ENCODE data around the gene LARGE1. TPM values are rescaled to one million over a fixed set of nuclear protein-coding genes. Genes with fewer than 3 reads are reported as not detected.

Gene LARGE1
- total and polyA plus RNA-seq, 2 of the 13 experiments (the other 11 are each of a cell fraction or from before 2014, with no cell fraction given): 8.4 to 11.0 TPM

GRCh38 chr22:33538277-33538885 is 381.9 kb downstream of the LARGE1 start:
- H3K27ac ChIP-seq (ENCODE audit: extremely low read length, insufficient read depth, low read length): peak overlapping the region; percentile 99
- in situ Hi-C loops (cut with HindIII; ENCODE audit: extremely low pct_ligation_motif_present, low pct_unique_long_range_greater_than_20kb): no loop called here
- WGBS (ENCODE audit: low lambda C conversion rate): 93% methylated on average over 6 of the region's 6 CpGs

More at GRCh38 chr22:33538277-33538885, 381.9 kb downstream of the LARGE1 start:
- BruUV-seq (replicated peaks): no TSS peak
- Histone ChIP-seq H3K4me3 (replicated peaks in 1 of 3; ENCODE audit: insufficient read depth in 1 of 3, low read depth in 2 of 3, low read length in 3 of 3) (no peak overlapping the region), H3K9ac (ENCODE audit: insufficient read depth, low read depth, low read length) (no peak overlapping the region), H4K20me1 (ENCODE audit: insufficient read depth, low read length) (no peaks in the 10 kb centered on the region), H3K4me2 (ENCODE audit: low read depth, low read length) (no peak overlapping the region), H2AFZ (ENCODE audit: low read length) (no peak overlapping the region), H3K9me3 (ENCODE audit: low read length) (no peaks in the 10 kb centered on the region), H3K27me3 (ENCODE audit: control insufficient read depth in 1 of 2, insufficient read depth in 2 of 2, low read length in 2 of 2) (no peaks in the 10 kb centered on the region), H3K4me1 (ENCODE audit: insufficient read depth, low read length) (peaks cover 71% of the 10 kb centered on the region), H3K36me3 (replicated peaks in 1 of 2; ENCODE audit: control insufficient read depth in 1 of 2, insufficient read depth in 2 of 2, low read length in 2 of 2) (no peaks in the 10 kb centered on the region), H3K79me2 (ENCODE audit: insufficient read depth, low read length) (no peaks in the 10 kb centered on the region)
- POLR2A ChIA-PET: interaction anchor here (3.2 to 4.1 kb wide), 2 partner anchors 13 to 40 kb away, joined by 23 to 91 read pairs; no protein-coding TSS in a partner anchor
- intact Hi-C loops (cut with micrococcal nuclease; ENCODE audit: unreplicated experiment): no loop called here
- CTCF ChIA-PET (ENCODE audit: low intra/inter-chr PET ratio, low total read pairs): no interaction called here
- DNase-seq (ENCODE audit: low spot score) (no peak), ATAC-seq (no peak), FAIRE-seq (no peak)
- TF ChIP-seq TRAFD1 (CRISPR knock-in tag; IDR thresholded peaks at IDR 0.05; ENCODE audit: borderline replicate concordance): no peak
- no peak for TF ChIP-seq ZNF672 (CRISPR knock-in tag; IDR thresholded peaks at IDR 0.05)
- TF ChIP-seq ZKSCAN1 (IDR thresholded peaks at IDR 0.05; ENCODE audit: low read length): peak; percentile 56; the same call in 1 of the 2 replicates
- TF ChIP-seq HNF4G (IDR thresholded peaks at IDR 0.05; ENCODE audit: borderline replicate concordance, low read depth, low read length): no peak
- no peak for TF ChIP-seq HNF4G (CRISPR knock-in tag; IDR thresholded peaks at IDR 0.05; ENCODE audit: borderline replicate concordance, low read depth)
- no peak for TF ChIP-seq RAD51 (IDR thresholded peaks at IDR 0.05; ENCODE audit: borderline replicate concordance)
- no peak for TF ChIP-seq ZBTB8A (CRISPR knock-in tag; IDR thresholded peaks at IDR 0.05; ENCODE audit: borderline replicate concordance, low read depth)
- TF ChIP-seq PRMT3 (CRISPR knock-in tag; IDR thresholded peaks at IDR 0.05; ENCODE audit: borderline replicate concordance, low read depth): no peak
- no peak for TF ChIP-seq NR3C1 (CRISPR knock-in tag; IDR thresholded peaks at IDR 0.05)
- TF ChIP-seq CEBPB (IDR thresholded peaks at IDR 0.05; ENCODE audit: borderline replicate concordance, low read depth, low read length): 0 out of 2 replicates have a peak, but pooled peaks have one; percentile 49
- no peak for TF ChIP-seq IRF9 (CRISPR knock-in tag; IDR thresholded peaks at IDR 0.05; ENCODE audit: borderline replicate concordance)
- TF ChIP-seq ZNF432 (CRISPR knock-in tag; IDR thresholded peaks at IDR 0.05; ENCODE audit: borderline replicate concordance): no peak
- TF ChIP-seq ETS1 (CRISPR knock-in tag; IDR thresholded peaks at IDR 0.05): no peak
- TF ChIP-seq TEF (CRISPR knock-in tag; IDR thresholded peaks at IDR 0.05): no peak
- no peak for TF ChIP-seq TRIM24 (CRISPR knock-in tag; IDR thresholded peaks at IDR 0.05)
- no peak for TF ChIP-seq ELF3 (CRISPR knock-in tag; IDR thresholded peaks at IDR 0.05)
- TF ChIP-seq KAT2B (IDR thresholded peaks at IDR 0.05; ENCODE audit: borderline replicate concordance, low read depth, low read length): no peak
- TF ChIP-seq SMAD3 (CRISPR knock-in tag; IDR thresholded peaks at IDR 0.05): no peak
- 0 out of 2 replicates have a peak, but pooled peaks have one; percentile 5 for TF ChIP-seq RBFOX2 (IDR thresholded peaks at IDR 0.05; ENCODE audit: low read depth, low read length)
- TF ChIP-seq NAIF1 (CRISPR knock-in tag; IDR thresholded peaks at IDR 0.05; ENCODE audit: borderline replicate concordance): no peak
- no peak for TF ChIP-seq ZNF138 (CRISPR knock-in tag; IDR thresholded peaks at IDR 0.05; ENCODE audit: low read depth)
- peak; percentile 38 for TF ChIP-seq CEBPG (CRISPR knock-in tag; IDR thresholded peaks at IDR 0.05)
